HG03558 (cell line): ENCODE data around the gene TRPC4AP.

Source experiments
- ATAC-seq: cut with Tn5 transposase; IDR thresholded peaks from one replicate; pipeline ENCODE4 v1.9.1; 2021; ENCODE audit warnings: moderate number of reproducible peaks; ENCODE audit not compliant: unreplicated experiment; ENCODE audit errors: extremely low read depth

Gene TRPC4AP

GRCh38 chr20:35004749-35005462 lies 87.7 kb downstream of the TRPC4AP start:
- no peak for ATAC-seq

- no peak for ATAC-seq
Measured at GRCh38 chr20:35004051-35004725, 88.4 kb downstream of the TRPC4AP start.

- ATAC-seq: no peak
Measured at GRCh38 chr20:35003211-35004031, 89.2 kb downstream of the TRPC4AP start.

- no peak for ATAC-seq
Measured at GRCh38 chr20:35002426-35003210, 90.0 kb downstream of the TRPC4AP start.

- no peak for ATAC-seq
Measured at GRCh38 chr20:35001596-35002362, 90.8 kb downstream of the TRPC4AP start.

- no peak for ATAC-seq
Measured at GRCh38 chr20:35000922-35001595, 91.5 kb downstream of the TRPC4AP start.

GRCh38 chr20:35000311-35000921 lies 92.2 kb downstream of the TRPC4AP start:
- no peak for ATAC-seq

- no peak for ATAC-seq
Measured at GRCh38 chr20:34999782-35000181, 92.8 kb downstream of the TRPC4AP start.

- ATAC-seq: no peak
Measured at GRCh38 chr20:34999021-34999451, 93.6 kb downstream of the TRPC4AP start.

- no peak for ATAC-seq
Measured at GRCh38 chr20:34998331-34998950, 94.2 kb downstream of the TRPC4AP start.

- ATAC-seq: no peak
Measured at GRCh38 chr20:34997774-34998173, 94.8 kb downstream of the TRPC4AP start.

GRCh38 chr20:34997131-34997561 lies 95.5 kb downstream of the TRPC4AP start:
- no peak for ATAC-seq

- no peak for ATAC-seq
Measured at GRCh38 chr20:34996243-34997028, 96.2 kb downstream of the TRPC4AP start.

- no peak for ATAC-seq
Measured at GRCh38 chr20:34995696-34996095, 96.9 kb downstream of the TRPC4AP start.

- no peak for ATAC-seq
Measured at GRCh38 chr20:34995192-34995591, 97.4 kb downstream of the TRPC4AP start.

- no peak for ATAC-seq
Measured at GRCh38 chr20:34994509-34995131, 98.0 kb downstream of the TRPC4AP start.
